GM23338 (cell line): Measurements from ENCODE around the gene ZBTB46. TPM values are rescaled to one million over a fixed set of nuclear protein-coding genes. Genes with fewer than 3 reads are reported as not detected.

ENCODE experiments used
- ATAC-seq: fragments of 200-7000 bp; cut with Tn5 transposase; 3 replicates; pipeline ENCODE4 v1.9.1; 2020
- DNase-seq: peaks from one replicate; pipeline ENCODE4 v3.0.0-alpha.2; 2015; ENCODE audit warnings: low spot score
- H2AFZ ChIP-seq: fragments of 200-600 bp; sonication (generic); 2 replicates; pipeline ENCODE4 v1.8.0; 2016; ENCODE audit warnings: antibody characterized with exemption, mild to moderate bottlenecking, moderate library complexity
- H3F3A ChIP-seq: fragments of 200-600 bp; sonication (generic); replicated peaks from 2 replicates; pipeline ENCODE4 v1.8.0; 2017; ENCODE audit warnings: antibody characterized with exemption, mixed run types, low read depth
- H3K27ac ChIP-seq: fragments of 200-600 bp; sonication (generic); 2 replicates; pipeline ENCODE4 v1.6.1; 2016; ENCODE audit warnings: low read depth
- H3K27me3 ChIP-seq: fragments of 200-600 bp; sonication (generic); 2 replicates; pipeline ENCODE4 v1.8.0; 2016; ENCODE audit warnings: mild to moderate bottlenecking, mixed run types, moderate library complexity; ENCODE audit not compliant: insufficient read depth
- H3K36me3 ChIP-seq: fragments of 200-600 bp; sonication (generic); 2 replicates; pipeline ENCODE4 v1.8.0; 2016; ENCODE audit warnings: mild to moderate bottlenecking; ENCODE audit not compliant: insufficient read depth
- H3K4me1 ChIP-seq: fragments of 200-600 bp; sonication (generic); 2 replicates; pipeline ENCODE4 v1.8.0; 2016; ENCODE audit warnings: mild to moderate bottlenecking, moderate library complexity; ENCODE audit not compliant: insufficient read depth
- H3K4me2 ChIP-seq: fragments of 200-600 bp; sonication (generic); 2 replicates; pipeline ENCODE4 v1.7.1; 2017; ENCODE audit warnings: mixed run types
- H3K4me3 ChIP-seq: fragments of 200-600 bp; sonication (generic); 2 replicates; pipeline ENCODE4 v1.6.1; 2016; ENCODE audit warnings: mixed run types
- H3K79me2 ChIP-seq: fragments of 200-600 bp; sonication (generic); replicated peaks from 2 replicates; pipeline ENCODE4 v1.8.0; 2017; ENCODE audit warnings: mild to moderate bottlenecking; ENCODE audit not compliant: insufficient read depth
- H3K9me2 ChIP-seq: fragments of 200-600 bp; sonication (generic); 2 replicates; pipeline ENCODE4 v1.8.0; 2017; ENCODE audit not compliant: insufficient read depth
- H4K20me1 ChIP-seq: fragments of 200-600 bp; sonication (generic); replicated peaks from 2 replicates; pipeline ENCODE4 v1.8.0; 2017; ENCODE audit warnings: mild to moderate bottlenecking; ENCODE audit not compliant: insufficient read depth
- H3K27ac Mint-ChIP-seq: 2 replicates; pipeline ENCODE4 v1.8.0; 2020; ENCODE audit warnings: inconsistent platforms, mild to moderate bottlenecking, moderate library complexity, mixed read lengths
- H3K27me3 Mint-ChIP-seq: 3 replicates; pipeline ENCODE4 v1.8.0; 2022; ENCODE audit warnings: low read depth, mild to moderate bottlenecking, moderate library complexity, mixed read lengths, inconsistent platforms; ENCODE audit not compliant: insufficient read depth, poor library complexity
- H3K36me3 Mint-ChIP-seq: 3 replicates; pipeline ENCODE4 v1.8.0; 2021; ENCODE audit warnings: low read depth, mild to moderate bottlenecking, inconsistent platforms, moderate library complexity, mixed read lengths
- H3K4me1 Mint-ChIP-seq: 3 replicates; pipeline ENCODE4 v1.8.0; 2020; ENCODE audit warnings: mild to moderate bottlenecking, inconsistent platforms, mixed read lengths
- H3K4me3 Mint-ChIP-seq: 3 replicates; pipeline ENCODE4 v1.8.0; 2021; ENCODE audit warnings: moderate library complexity, mild to moderate bottlenecking, inconsistent platforms, mixed read lengths
- H3K9me3 Mint-ChIP-seq: 3 replicates; pipeline ENCODE4 v1.8.0; 2020; ENCODE audit warnings: moderate library complexity, mild to moderate bottlenecking, inconsistent platforms, mixed read lengths
- CREB1 ChIP-seq: fragments of 250-450 bp; sonication (Bioruptor Pico); IDR thresholded peaks from 2 replicates; pipeline ENCODE4 v1.5.0; 2020; ENCODE audit warnings: low read depth, mild to moderate bottlenecking, moderate library complexity
- CTCF ChIP-seq, 2 experiments: fragments of 200-600 bp in 1 of 2; sonication (generic) in 1 of 2; conservative IDR thresholded peaks; 2 replicates each; pipeline versions ENCODE4 v1.5.1 to v1.6.1; 2016 to 2017; ENCODE audit warnings: antibody characterized with exemption in 2 of 2, low read depth in 2 of 2, mild to moderate bottlenecking in 2 of 2, moderate library complexity in 1 of 2
- ETS1 ChIP-seq: IDR thresholded peaks from 2 replicates; pipeline ENCODE4 v1.6.1; 2016; ENCODE audit warnings: antibody characterized with exemption
- EZH2 ChIP-seq: fragments of 200-600 bp; sonication (generic); IDR thresholded peaks from one replicate; pipeline ENCODE4 v1.8.0; 2017; ENCODE audit warnings: antibody characterized with exemption, mild to moderate bottlenecking, low read depth; ENCODE audit not compliant: unreplicated experiment
- JUNB ChIP-seq: IDR thresholded peaks from one replicate; pipeline ENCODE4 v1.6.1; 2016; ENCODE audit warnings: antibody characterized with exemption; ENCODE audit not compliant: unreplicated experiment
- NANOG ChIP-seq: IDR thresholded peaks from 2 replicates; pipeline ENCODE4 v1.6.1; 2016; ENCODE audit warnings: antibody characterized with exemption, borderline replicate concordance
- POLR2AphosphoS5 ChIP-seq: IDR thresholded peaks from 2 replicates; pipeline ENCODE4 v1.6.1; 2016; ENCODE audit warnings: antibody characterized with exemption, low read depth
- STAT1 ChIP-seq: IDR thresholded peaks from one replicate; pipeline ENCODE4 v1.6.1; 2016; ENCODE audit warnings: antibody characterized with exemption; ENCODE audit not compliant: unreplicated experiment
- ZNF114 ChIP-seq: fragments of 250-450 bp; sonication (Bioruptor Pico); IDR thresholded peaks from 2 replicates; pipeline ENCODE4 v1.5.0; 2020; ENCODE audit warnings: mild to moderate bottlenecking, moderate library complexity
- ZNF331 ChIP-seq: fragments of 250-450 bp; sonication (Bioruptor Pico); IDR thresholded peaks from 2 replicates; pipeline ENCODE4 v1.5.0; 2020; ENCODE audit warnings: low read depth, mild to moderate bottlenecking, moderate library complexity
- polyA plus RNA-seq: library from polyadenylated mRNA; unstranded; fragments of >200 nt; fragmentation: Nextera tagmentation; extraction: Ambion mirVana; gene quantifications from 2 replicates; pipeline ENCODE4 v1.2.1, GENCODE V29; 2016
- total RNA-seq: library from RNA; depleted of rRNA; stranded (reverse); fragments of >200 nt; shearing (Covaris generic); gene quantifications from 2 replicates; pipeline ENCODE4 v1.2.3, GENCODE V29; 2014
- TF ChIP-seq, protein P1 (sequence below): IDR thresholded peaks from one replicate; pipeline ENCODE4 v1.6.1; 2018; ENCODE audit warnings: antibody characterized with exemption; ENCODE audit not compliant: unreplicated experiment

ZBTB46 gene
- total and polyA plus RNA-seq, 2 experiments from 2014 or later = 3.2 to 26.9 TPM

DNA sequence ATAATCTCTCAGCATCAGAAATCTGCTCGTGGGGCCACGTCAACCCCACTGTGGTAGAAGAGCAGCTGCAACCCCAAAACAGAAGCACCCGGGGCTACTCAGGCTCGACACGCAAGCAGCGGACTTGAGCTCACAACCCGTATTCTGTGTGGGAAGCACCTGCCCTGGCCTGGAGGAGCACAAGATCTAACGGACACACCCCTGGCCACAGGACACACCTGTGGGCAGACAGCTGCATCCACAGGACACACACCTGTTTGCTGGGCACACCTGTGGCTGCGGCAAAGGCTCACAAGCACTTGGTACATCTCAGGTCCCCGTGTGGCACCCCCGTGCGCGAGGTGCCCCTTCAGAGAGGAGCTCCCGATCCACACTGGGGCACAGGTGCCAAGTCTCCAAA is 36.5 kb downstream of the ZBTB46 start:
- no peaks in the 10 kb centered on the region; the same call in 1 of the 3 replicates for H3K9me3 Mint-ChIP-seq
- 0 out of 2 replicates have a peak overlapping the region, but pooled peaks have one; percentile 63 for H3K27ac ChIP-seq
- H4K20me1 ChIP-seq = peaks cover 5% of the 10 kb centered on the region; the same call in 1 of the 2 replicates
- ATAC-seq = no peak
- no peak overlapping the region for H3K4me3 ChIP-seq
- no peaks in the 10 kb centered on the region for H3K36me3 ChIP-seq
- no peak overlapping the region for H3K4me3 Mint-ChIP-seq
- H3K4me1 ChIP-seq = peaks cover 6% of the 10 kb centered on the region; the same call in 1 of the 2 replicates
- no peaks in the 10 kb centered on the region for H3K27me3 ChIP-seq
- H3K27ac Mint-ChIP-seq = no peak overlapping the region
- H2AFZ ChIP-seq = no peak overlapping the region
- H3K79me2 ChIP-seq = peaks cover 13% of the 10 kb centered on the region
- H3F3A ChIP-seq = 0 out of 2 replicates have a peak, but pooled peaks cover 8% of the 10 kb centered on the region
- peaks cover 7% of the 10 kb centered on the region for H3K27me3 Mint-ChIP-seq
- TF ChIP-seq ZNF331 = no peak
- TF ChIP-seq ZNF114 = no peak
- TF ChIP-seq EZH2 = no peak
- no peak for TF ChIP-seq ETS1
- TF ChIP-seq JUNB = no peak
- no peak for DNase-seq
- H3K36me3 Mint-ChIP-seq = peaks cover 7% of the 10 kb centered on the region; the same call in 1 of the 3 replicates
- H3K4me1 Mint-ChIP-seq = peaks cover 5% of the 10 kb centered on the region; the same call in 2 of the 3 replicates
- H3K9me2 ChIP-seq = no peaks in the 10 kb centered on the region
- H3K4me2 ChIP-seq = no peak overlapping the region

DNA sequence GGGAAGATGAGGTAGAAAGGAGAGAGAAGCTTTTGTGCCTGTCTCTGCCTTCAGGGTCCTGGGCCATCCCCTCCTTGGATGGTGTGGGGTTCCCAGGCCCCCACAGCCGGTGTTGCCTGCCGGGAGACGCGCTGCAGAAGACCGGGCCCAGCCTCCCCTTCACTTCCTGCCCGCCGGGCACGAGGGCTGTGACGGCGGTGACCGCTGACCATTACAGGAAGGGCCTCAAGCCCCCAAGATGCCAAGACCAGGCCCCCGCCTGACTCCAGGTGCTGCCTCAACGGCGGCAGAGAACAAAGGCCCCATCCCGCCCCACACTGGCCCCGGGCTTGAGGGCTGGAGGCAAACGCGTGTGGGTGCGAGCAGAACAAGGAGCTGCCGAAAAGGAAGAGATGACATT is 38.2 kb downstream of the ZBTB46 start:
- no peak overlapping the region for H3K27ac Mint-ChIP-seq
- Histone ChIP-seq H2AFZ (no peak overlapping the region), H3F3A (0 out of 2 replicates have a peak, but pooled peaks cover 8% of the 10 kb centered on the region), H3K36me3 (no peaks in the 10 kb centered on the region), H3K4me2 (no peak overlapping the region), H3K27me3 (no peaks in the 10 kb centered on the region), H3K9me2 (no peaks in the 10 kb centered on the region), H3K4me1 (peaks cover 6% of the 10 kb centered on the region; the same call in 1 of the 2 replicates), H3K27ac (no peak overlapping the region), H4K20me1 (peaks cover 8% of the 10 kb centered on the region), H3K4me3 (no peak overlapping the region), H3K79me2 (peaks cover 13% of the 10 kb centered on the region)
- ATAC-seq = no peak
- H3K27me3 Mint-ChIP-seq = peaks cover 10% of the 10 kb centered on the region
- no peak for DNase-seq
- no peaks in the 10 kb centered on the region; the same call in 1 of the 3 replicates for H3K9me3 Mint-ChIP-seq
- H3K36me3 Mint-ChIP-seq = peaks cover 6% of the 10 kb centered on the region; the same call in 2 of the 3 replicates
- H3K4me1 Mint-ChIP-seq = peaks cover 5% of the 10 kb centered on the region
- no peak overlapping the region for H3K4me3 Mint-ChIP-seq
- TF ChIP-seq ETS1 (no peak), CTCF (conservative IDR thresholded peaks at IDR 0.05; ENCODE audit: low read depth in 2 of 2) (no peak), CREB1 (no peak), JUNB (no peak), ZNF331 (no peak), NANOG (no peak), STAT1 (no peak), ZNF114 (no peak), EZH2 (no peak), POLR2AphosphoS5 (no peak)
- TF ChIP-seq, protein P1, sequence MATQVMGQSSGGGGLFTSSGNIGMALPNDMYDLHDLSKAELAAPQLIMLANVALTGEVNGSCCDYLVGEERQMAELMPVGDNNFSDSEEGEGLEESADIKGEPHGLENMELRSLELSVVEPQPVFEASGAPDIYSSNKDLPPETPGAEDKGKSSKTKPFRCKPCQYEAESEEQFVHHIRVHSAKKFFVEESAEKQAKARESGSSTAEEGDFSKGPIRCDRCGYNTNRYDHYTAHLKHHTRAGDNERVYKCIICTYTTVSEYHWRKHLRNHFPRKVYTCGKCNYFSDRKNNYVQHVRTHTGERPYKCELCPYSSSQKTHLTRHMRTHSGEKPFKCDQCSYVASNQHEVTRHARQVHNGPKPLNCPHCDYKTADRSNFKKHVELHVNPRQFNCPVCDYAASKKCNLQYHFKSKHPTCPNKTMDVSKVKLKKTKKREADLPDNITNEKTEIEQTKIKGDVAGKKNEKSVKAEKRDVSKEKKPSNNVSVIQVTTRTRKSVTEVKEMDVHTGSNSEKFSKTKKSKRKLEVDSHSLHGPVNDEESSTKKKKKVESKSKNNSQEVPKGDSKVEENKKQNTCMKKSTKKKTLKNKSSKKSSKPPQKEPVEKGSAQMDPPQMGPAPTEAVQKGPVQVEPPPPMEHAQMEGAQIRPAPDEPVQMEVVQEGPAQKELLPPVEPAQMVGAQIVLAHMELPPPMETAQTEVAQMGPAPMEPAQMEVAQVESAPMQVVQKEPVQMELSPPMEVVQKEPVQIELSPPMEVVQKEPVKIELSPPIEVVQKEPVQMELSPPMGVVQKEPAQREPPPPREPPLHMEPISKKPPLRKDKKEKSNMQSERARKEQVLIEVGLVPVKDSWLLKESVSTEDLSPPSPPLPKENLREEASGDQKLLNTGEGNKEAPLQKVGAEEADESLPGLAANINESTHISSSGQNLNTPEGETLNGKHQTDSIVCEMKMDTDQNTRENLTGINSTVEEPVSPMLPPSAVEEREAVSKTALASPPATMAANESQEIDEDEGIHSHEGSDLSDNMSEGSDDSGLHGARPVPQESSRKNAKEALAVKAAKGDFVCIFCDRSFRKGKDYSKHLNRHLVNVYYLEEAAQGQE = no peak
